ENCODE data around the gene CNOT6.

DNA sequence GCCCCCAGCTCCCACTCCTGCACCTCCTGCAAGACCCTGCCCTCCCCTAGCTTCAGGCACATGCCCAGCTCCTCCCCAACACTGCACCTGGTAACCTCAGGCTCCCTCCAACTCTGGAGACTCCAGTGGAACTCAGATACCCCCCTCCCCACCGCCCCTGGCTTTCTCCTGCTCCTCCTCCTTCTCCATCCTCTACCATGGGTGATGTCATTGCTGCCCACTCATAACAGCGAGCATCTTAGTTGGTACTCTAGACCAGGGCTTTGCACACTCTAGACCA lies 24.7 kb upstream of the CNOT6 start:
- TF ChIP-seq, protein P1, sequence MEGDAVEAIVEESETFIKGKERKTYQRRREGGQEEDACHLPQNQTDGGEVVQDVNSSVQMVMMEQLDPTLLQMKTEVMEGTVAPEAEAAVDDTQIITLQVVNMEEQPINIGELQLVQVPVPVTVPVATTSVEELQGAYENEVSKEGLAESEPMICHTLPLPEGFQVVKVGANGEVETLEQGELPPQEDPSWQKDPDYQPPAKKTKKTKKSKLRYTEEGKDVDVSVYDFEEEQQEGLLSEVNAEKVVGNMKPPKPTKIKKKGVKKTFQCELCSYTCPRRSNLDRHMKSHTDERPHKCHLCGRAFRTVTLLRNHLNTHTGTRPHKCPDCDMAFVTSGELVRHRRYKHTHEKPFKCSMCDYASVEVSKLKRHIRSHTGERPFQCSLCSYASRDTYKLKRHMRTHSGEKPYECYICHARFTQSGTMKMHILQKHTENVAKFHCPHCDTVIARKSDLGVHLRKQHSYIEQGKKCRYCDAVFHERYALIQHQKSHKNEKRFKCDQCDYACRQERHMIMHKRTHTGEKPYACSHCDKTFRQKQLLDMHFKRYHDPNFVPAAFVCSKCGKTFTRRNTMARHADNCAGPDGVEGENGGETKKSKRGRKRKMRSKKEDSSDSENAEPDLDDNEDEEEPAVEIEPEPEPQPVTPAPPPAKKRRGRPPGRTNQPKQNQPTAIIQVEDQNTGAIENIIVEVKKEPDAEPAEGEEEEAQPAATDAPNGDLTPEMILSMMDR (IDR thresholded peaks at IDR 0.05) = no peak
- TF ChIP-seq POLR2AphosphoS5 (IDR thresholded peaks at IDR 0.05) = no peak
- no peak for TF ChIP-seq POLR2A (IDR thresholded peaks at IDR 0.05)

Data from prostate gland (tissue), 2 donors.